H9 (cell line): ENCODE data around the gene STK38L. TPM values are rescaled to one million over a fixed set of nuclear protein-coding genes. Genes with fewer than 3 reads are reported as not detected.

Experiments used
- DNase-seq: peaks from one replicate; pipeline ENCODE4 v3.0.0-alpha.2; 2017
- H2AFZ ChIP-seq: one replicate; pipeline ENCODE4 v1.6.1; 2013; ENCODE audit warnings: mild to moderate bottlenecking, low read length, control low read depth, moderate library complexity
- H2AK5ac ChIP-seq: 2 replicates; pipeline ENCODE4 v1.6.1; 2013; ENCODE audit warnings: low read length, control low read depth, mixed read lengths; ENCODE audit not compliant: insufficient read length
- H2BK120ac ChIP-seq: one replicate; pipeline ENCODE4 v1.6.1; 2013; ENCODE audit warnings: low read depth, mild to moderate bottlenecking, low read length, control low read depth, inconsistent platforms; ENCODE audit not compliant: poor library complexity, severe bottlenecking
- H2BK12ac ChIP-seq: 2 replicates; pipeline ENCODE4 v1.6.1; 2013; ENCODE audit warnings: low read length, control low read depth, mixed read lengths, low read depth; ENCODE audit not compliant: insufficient read length
- H2BK15ac ChIP-seq: 2 replicates; pipeline ENCODE4 v1.6.1; 2013; ENCODE audit warnings: low read depth, low read length, control low read depth
- H2BK20ac ChIP-seq: one replicate; pipeline ENCODE4 v1.6.1; 2013; ENCODE audit warnings: low read depth, mild to moderate bottlenecking, low read length, control low read depth, inconsistent platforms; ENCODE audit not compliant: poor library complexity, severe bottlenecking
- H2BK5ac ChIP-seq: 2 replicates; pipeline ENCODE4 v1.6.1; 2013; ENCODE audit warnings: low read length, control low read depth, mixed read lengths; ENCODE audit not compliant: insufficient read length
- H3K14ac ChIP-seq: 2 replicates; pipeline ENCODE4 v1.6.1; 2013; ENCODE audit warnings: low read length, control low read depth; ENCODE audit not compliant: insufficient read depth
- H3K18ac ChIP-seq: 2 replicates; pipeline ENCODE4 v1.6.1; 2013; ENCODE audit warnings: low read depth, mild to moderate bottlenecking, mixed read lengths, low read length, control low read depth; ENCODE audit not compliant: insufficient read length
- H3K23ac ChIP-seq: 2 replicates; pipeline ENCODE4 v1.6.1; 2013; ENCODE audit warnings: low read length, control low read depth, mixed read lengths, low read depth; ENCODE audit not compliant: insufficient read length
- H3K23me2 ChIP-seq: 2 replicates; pipeline ENCODE4 v1.6.1; 2013; ENCODE audit warnings: low read depth, mild to moderate bottlenecking, mixed read lengths, low read length, control low read depth; ENCODE audit not compliant: insufficient read length, poor library complexity, severe bottlenecking
- H3K27ac ChIP-seq: 2 replicates; pipeline ENCODE4 v1.5.1; 2013; ENCODE audit warnings: low read length, control low read depth, mixed read lengths, low read depth; ENCODE audit not compliant: insufficient read length
- H3K27me3 ChIP-seq: 2 replicates; pipeline ENCODE4 v1.6.1; 2013; ENCODE audit warnings: low read length, control low read depth, inconsistent platforms; ENCODE audit not compliant: insufficient read depth
- H3K4ac ChIP-seq: 2 replicates; pipeline ENCODE4 v1.6.1; 2013; ENCODE audit warnings: low read depth, mild to moderate bottlenecking, control low read depth, inconsistent platforms, low read length, moderate library complexity
- H3K4me1 ChIP-seq: 2 replicates; pipeline ENCODE4 v1.6.1; 2013; ENCODE audit warnings: low read length, control low read depth, inconsistent platforms; ENCODE audit not compliant: insufficient read depth
- H3K4me2 ChIP-seq: 2 replicates; pipeline ENCODE4 v1.6.1; 2013; ENCODE audit warnings: low read length, control low read depth, mixed read lengths; ENCODE audit not compliant: insufficient read length, insufficient read depth
- H3K56ac ChIP-seq: 2 replicates; pipeline ENCODE4 v1.6.1; 2013; ENCODE audit warnings: low read depth, mild to moderate bottlenecking, mixed read lengths, low read length, control low read depth; ENCODE audit not compliant: insufficient read length
- H3K79me1 ChIP-seq: 2 replicates; pipeline ENCODE4 v1.6.1; 2013; ENCODE audit warnings: low read depth, mild to moderate bottlenecking, moderate library complexity, low read length, control low read depth, inconsistent platforms; ENCODE audit not compliant: insufficient read depth, poor library complexity, severe bottlenecking
- H3K79me2 ChIP-seq: 2 replicates; pipeline ENCODE4 v1.6.1; 2013; ENCODE audit warnings: low read length, control low read depth, inconsistent platforms; ENCODE audit not compliant: insufficient read depth
- H3K9ac ChIP-seq: 2 replicates; pipeline ENCODE4 v1.6.1; 2013; ENCODE audit warnings: low read length, control low read depth, mixed read lengths; ENCODE audit not compliant: insufficient read length; ENCODE audit errors: extremely low read depth
- H3K9me3 ChIP-seq: one replicate; pipeline ENCODE4 v1.6.1; 2013; ENCODE audit warnings: low read depth, low read length, inconsistent platforms; ENCODE audit not compliant: control insufficient read depth
- H3T11ph ChIP-seq: one replicate; pipeline ENCODE4 v1.6.1; 2013; ENCODE audit warnings: mild to moderate bottlenecking, low read length, control low read depth, inconsistent platforms
- H4K20me1 ChIP-seq: one replicate; pipeline ENCODE4 v1.6.1; 2013; ENCODE audit not compliant: control insufficient read depth, insufficient read length, insufficient read depth
- H4K5ac ChIP-seq: 2 replicates; pipeline ENCODE4 v1.6.1; 2013; ENCODE audit warnings: low read depth, mild to moderate bottlenecking, mixed read lengths, low read length, control low read depth; ENCODE audit not compliant: insufficient read length
- H4K8ac ChIP-seq: replicated peaks from 2 replicates; pipeline ENCODE4 v1.6.1; 2013; ENCODE audit warnings: low read length, control low read depth, mixed read lengths, low read depth; ENCODE audit not compliant: insufficient read length
- H4K91ac ChIP-seq: 2 replicates; pipeline ENCODE4 v1.6.1; 2013; ENCODE audit warnings: low read depth, mild to moderate bottlenecking, moderate library complexity, mixed read lengths, low read length, control low read depth; ENCODE audit not compliant: insufficient read length
- H3K27ac Mint-ChIP-seq, 3 experiments: 2 replicates in 2 of 3; 3 replicates in 1 of 3; pipeline ENCODE4 v1.8.0; 2020 to 2021; ENCODE audit warnings: mixed read lengths in 3 of 3, mild to moderate bottlenecking in 1 of 3, moderate library complexity in 1 of 3
- H3K27me3 Mint-ChIP-seq: 2 replicates; pipeline ENCODE4 v1.8.0; 2021; ENCODE audit warnings: low read depth, mild to moderate bottlenecking, moderate library complexity, mixed read lengths
- H3K36me3 Mint-ChIP-seq, 3 experiments: 2 replicates in 2 of 3; 3 replicates in 1 of 3; pipeline ENCODE4 v1.8.0; 2020 to 2021; ENCODE audit warnings: low read depth in 3 of 3, mixed read lengths in 3 of 3; ENCODE audit not compliant: insufficient read depth in 1 of 3
- H3K4me1 Mint-ChIP-seq, 2 experiments: 2 replicates each; pipeline ENCODE4 v1.8.0; 2020; ENCODE audit warnings: mixed read lengths in 2 of 2
- H3K4me3 Mint-ChIP-seq, 2 experiments: 2 replicates in 1 of 2; 3 replicates in 1 of 2; pipeline ENCODE4 v1.8.0; 2020 to 2021; ENCODE audit warnings: mild to moderate bottlenecking in 2 of 2, mixed read lengths in 2 of 2, moderate library complexity in 1 of 2
- H3K9me3 Mint-ChIP-seq, 2 experiments: 2 replicates in 1 of 2; 3 replicates in 1 of 2; pipeline ENCODE4 v1.8.0; 2020; ENCODE audit warnings: mild to moderate bottlenecking in 2 of 2, mixed read lengths in 2 of 2, moderate library complexity in 1 of 2
- CTCF ChIP-seq: fragments of 200-600 bp; sonication (generic); conservative IDR thresholded peaks from 3 replicates; pipeline ENCODE4 v1.8.0; 2021; ENCODE audit warnings: antibody characterized with exemption, mild to moderate bottlenecking
- WGBS: extraction: QIAGEN DNeasy Blood & Tissue Kit; methylation state at CpG from one replicate; pipeline ENCODE4 v1.1.7; 2013; ENCODE audit warnings: missing lambda C conversion rate, low lambda C conversion rate, mixed read lengths; ENCODE audit not compliant: insufficient read length; ENCODE audit errors: extremely low coverage; 5-methylcytosine and 5-hydroxymethylcytosine counted together
- total RNA-seq: library from RNA; stranded (reverse); gene quantifications from 2 replicates; pipeline ENCODE4 v1.2.1, GENCODE V29; 2021

The STK38L gene
- total RNA-seq, 1 experiment from 2014 or later: 44.9 TPM

- no peak for DNase-seq
- H4K8ac ChIP-seq: no peak overlapping the region
- no peak overlapping the region for H2AK5ac ChIP-seq
- no peak for TF ChIP-seq CTCF
- no peak overlapping the region for H2BK5ac ChIP-seq
- H4K5ac ChIP-seq: no peak overlapping the region
- H2AFZ ChIP-seq: no peak overlapping the region
- no peak overlapping the region for H3K14ac ChIP-seq
- no peaks in the 10 kb centered on the region for H3K79me1 ChIP-seq
- H3T11ph ChIP-seq: no peak overlapping the region
- no peak overlapping the region for H3K23ac ChIP-seq
- no peaks in the 10 kb centered on the region for H4K20me1 ChIP-seq
- no peaks in the 10 kb centered on the region for H3K23me2 ChIP-seq
- peaks cover 0 to 4% (median 0%) of the 10 kb centered on the region in 3 experiments; a peak in 2 of 7 replicates for H3K36me3 Mint-ChIP-seq
- no peak overlapping the region for H2BK120ac ChIP-seq
- no peaks in the 10 kb centered on the region for H3K4me1 ChIP-seq
- WGBS: no CpG with 5 or more reads among the region's 3 CpGs
- H2BK20ac ChIP-seq: no peak overlapping the region
- no peak overlapping the region for H3K18ac ChIP-seq
- H4K91ac ChIP-seq: no peak overlapping the region
- H3K4ac ChIP-seq: no peak overlapping the region
- H3K79me2 ChIP-seq: peaks cover 3% of the 10 kb centered on the region; the same call in 1 of the 2 replicates
- no peak overlapping the region for H3K27ac ChIP-seq
- no peak overlapping the region for H3K4me3 Mint-ChIP-seq
- H2BK12ac ChIP-seq: no peak overlapping the region
- no peak overlapping the region for H3K9ac ChIP-seq
- H2BK15ac ChIP-seq: no peak overlapping the region
- H3K27me3 Mint-ChIP-seq: no peaks in the 10 kb centered on the region
- H3K4me2 ChIP-seq: no peak overlapping the region
- H3K9me3 ChIP-seq: no peaks in the 10 kb centered on the region
- no peak overlapping the region for H3K56ac ChIP-seq
- no peak overlapping the region for H3K27ac Mint-ChIP-seq
- H3K27me3 ChIP-seq: no peaks in the 10 kb centered on the region
- H3K9me3 Mint-ChIP-seq: peaks cover 0 to 5% of the 10 kb centered on the region in 2 experiments; a peak in 2 of 5 replicates
- no peaks in the 10 kb centered on the region for H3K4me1 Mint-ChIP-seq
Measured at GRCh38 chr12:27359578-27360340, 115.7 kb downstream of the STK38L start.
